ENCODE data around the gene NUP98. TPM values are rescaled to one million over a fixed set of nuclear protein-coding genes. Genes with fewer than 3 reads are reported as not detected.

NUP98 gene
- total RNA-seq = 72.1 TPM

DNA sequence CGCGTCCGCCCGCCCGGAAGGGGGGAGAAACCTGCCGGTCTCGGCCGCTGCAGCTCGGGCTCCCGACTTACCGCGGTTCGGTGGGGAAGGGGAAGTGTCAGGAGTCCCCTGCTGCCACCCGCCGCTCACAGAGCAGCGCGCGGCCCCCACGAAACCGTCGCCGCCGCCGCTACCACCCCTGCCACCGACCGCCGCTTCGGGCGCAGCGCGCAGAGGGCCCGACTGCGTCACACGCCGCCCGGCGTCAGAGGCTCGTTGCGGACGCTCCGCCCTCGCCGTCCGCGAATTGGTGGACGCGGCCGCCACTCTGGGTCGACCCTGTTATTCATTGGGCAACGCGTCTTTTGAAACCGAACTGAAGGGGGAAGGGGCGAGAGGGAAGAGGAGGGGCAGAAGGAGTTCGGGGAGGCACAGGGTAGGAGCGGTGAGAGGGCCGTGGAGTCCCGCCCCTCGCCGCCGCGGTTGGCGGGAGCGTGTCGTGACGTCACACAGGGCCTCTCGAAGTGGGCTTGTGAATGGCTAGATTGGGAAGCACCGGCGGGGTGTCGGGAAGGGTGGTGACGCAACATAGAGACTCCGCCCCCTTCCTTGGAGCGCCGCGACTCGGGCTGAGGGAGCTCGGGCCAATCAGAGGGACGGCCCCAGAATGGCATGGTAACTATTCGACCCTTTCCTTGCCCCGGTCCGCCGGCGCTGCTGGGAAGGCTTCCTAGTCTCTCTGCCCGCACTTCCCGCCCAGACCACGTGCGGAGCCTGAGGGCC is at the start of gene NUP98:
TSS of gene NUP98 (minus strand) at position 226 of the 762 bp plus-strand sequence. CDS start 15,437 bp downstream, outside the sequence.
- peak; percentile 100 for DNase-seq

DNA sequence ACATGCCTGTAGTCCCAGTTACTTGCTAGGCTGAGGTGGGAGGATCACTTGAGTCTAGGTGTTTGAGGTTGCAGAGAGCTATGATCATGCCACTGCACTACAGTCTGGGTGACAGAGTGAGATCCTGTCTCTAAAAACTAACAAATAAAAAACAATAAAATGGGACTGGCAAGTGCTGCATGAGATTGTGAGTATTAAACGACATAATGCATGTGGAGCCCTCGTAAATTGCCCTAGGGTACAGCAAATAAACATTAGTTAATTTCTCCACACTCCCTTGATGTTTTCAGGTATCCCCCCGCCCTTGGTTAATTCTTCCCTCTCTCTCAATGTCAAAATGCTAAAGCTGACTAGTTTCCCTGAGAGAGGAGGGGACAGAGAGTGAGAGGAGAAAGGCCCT is 48.3 kb upstream of the NUP98 start:
- DNase-seq = no peak

DNA sequence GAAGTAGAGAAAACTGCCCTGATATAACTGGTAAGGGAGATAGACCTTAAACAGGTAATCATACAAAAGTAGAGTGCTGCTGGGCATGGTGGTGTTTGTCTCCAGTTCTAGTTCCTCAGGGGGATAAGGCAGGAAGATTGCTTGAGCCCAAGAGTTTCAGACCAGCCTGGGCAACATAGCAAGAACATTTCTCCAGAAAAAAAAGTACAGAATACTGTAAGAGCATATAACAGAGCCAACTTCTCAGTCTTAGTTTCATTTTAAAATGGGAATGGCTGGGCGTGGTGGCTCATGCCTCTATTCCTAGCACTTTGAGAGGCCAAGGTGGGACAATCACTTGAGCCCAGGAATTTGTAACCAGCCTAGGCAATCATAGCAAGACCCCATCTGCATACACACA is 47.9 kb upstream of the NUP98 start:
- DNase-seq = no peak

DNA sequence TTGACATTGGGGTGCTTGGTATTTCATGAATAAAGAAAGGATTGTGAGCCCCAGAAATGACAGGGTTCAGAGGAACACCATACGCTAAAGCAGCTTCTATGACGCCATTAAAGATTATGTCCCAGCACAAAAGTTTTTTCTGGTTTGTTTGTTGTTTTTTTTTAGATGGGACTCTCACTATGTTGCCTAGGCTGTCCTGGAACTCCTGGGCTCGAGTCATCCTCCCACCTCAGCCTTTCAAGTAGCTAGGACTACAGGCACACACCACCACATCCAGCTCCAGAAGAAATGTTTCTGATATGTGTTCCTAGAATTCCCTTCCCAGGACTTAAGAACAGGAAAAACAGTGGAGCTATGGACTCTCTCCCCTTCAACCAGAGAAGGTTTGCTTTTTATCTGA is 46.0 kb upstream of the NUP98 start:
- no peak for DNase-seq

DNA sequence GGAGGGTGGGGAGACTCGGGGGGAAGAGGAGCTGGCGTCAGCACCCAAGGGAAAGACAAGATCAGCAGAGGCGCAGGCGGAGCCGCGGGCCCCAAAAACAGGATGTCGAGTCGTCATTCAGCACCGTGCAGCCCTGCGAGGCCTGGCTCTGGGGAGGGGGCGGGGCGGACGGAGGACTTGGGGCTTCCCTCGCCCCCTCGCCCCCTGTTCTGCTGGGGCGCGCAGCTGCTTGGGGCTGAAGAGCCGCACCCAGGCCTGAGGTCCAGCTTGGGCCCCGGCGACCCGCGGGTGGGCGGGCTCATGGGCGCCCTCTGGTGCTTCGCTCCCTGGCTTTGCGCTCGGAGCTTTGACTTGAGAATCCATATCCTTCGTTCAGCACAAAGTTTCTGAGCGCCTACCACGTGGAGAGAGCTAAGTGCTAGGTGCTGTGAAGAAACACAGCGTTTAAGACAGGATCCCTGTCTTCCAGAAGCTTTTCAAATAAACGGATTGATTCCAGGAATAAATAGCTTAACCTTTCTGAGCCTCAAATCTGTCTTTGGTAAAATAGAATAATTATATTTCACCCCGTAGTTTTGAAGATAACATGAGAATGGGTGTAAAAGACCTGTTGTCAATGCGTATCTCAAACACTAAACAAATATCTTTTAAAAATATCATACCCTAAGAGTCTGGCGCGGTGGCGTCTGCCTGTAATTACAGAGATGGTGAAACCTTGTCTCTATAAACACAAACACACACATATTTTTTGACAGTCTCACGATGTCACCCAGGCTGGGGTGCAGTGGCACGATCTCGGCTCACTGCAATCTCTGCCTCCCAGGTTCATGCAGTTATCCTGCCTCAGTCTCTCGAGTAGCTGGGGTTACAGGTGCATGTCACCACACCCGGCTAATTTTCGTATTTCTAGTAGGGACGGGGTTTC is 44.3 kb upstream of the NUP98 start:
- DNase-seq = peak; percentile 77

DNA sequence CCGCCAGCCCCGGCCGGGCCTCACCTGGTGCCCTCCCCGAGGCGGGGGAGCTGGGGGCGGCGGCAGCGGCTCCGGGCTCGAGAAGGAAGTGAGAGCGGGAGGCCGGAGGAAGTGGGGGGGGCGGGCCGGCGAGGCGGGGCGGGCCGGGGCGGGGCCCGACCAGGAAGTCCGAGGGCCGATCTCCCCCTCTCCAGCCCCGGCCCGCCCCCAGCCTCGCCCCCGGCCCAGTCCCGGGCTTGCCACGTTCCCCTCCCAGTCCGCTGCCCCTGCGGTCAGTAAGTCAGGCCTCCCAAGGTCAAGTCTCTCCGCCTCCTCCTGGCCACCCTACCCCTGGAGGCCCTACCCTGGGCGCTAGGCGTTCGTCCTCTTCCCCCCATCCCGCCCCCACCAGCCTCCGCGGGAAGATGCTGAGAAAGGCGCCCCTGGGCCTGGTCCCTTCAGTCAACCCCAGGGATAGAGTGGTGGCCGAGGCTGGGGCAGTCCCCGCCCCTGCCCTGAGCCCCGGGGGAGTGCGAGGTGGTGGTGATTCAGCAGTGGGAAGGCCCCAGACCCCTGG is 43.6 kb upstream of the NUP98 start, which contains the start of gene RHOG:
TSS of gene RHOG (minus strand) at position 90 of the 556 bp plus-strand sequence. CDS start 12,821 bp downstream, outside the sequence.
- DNase-seq = peak; percentile 73

DNA sequence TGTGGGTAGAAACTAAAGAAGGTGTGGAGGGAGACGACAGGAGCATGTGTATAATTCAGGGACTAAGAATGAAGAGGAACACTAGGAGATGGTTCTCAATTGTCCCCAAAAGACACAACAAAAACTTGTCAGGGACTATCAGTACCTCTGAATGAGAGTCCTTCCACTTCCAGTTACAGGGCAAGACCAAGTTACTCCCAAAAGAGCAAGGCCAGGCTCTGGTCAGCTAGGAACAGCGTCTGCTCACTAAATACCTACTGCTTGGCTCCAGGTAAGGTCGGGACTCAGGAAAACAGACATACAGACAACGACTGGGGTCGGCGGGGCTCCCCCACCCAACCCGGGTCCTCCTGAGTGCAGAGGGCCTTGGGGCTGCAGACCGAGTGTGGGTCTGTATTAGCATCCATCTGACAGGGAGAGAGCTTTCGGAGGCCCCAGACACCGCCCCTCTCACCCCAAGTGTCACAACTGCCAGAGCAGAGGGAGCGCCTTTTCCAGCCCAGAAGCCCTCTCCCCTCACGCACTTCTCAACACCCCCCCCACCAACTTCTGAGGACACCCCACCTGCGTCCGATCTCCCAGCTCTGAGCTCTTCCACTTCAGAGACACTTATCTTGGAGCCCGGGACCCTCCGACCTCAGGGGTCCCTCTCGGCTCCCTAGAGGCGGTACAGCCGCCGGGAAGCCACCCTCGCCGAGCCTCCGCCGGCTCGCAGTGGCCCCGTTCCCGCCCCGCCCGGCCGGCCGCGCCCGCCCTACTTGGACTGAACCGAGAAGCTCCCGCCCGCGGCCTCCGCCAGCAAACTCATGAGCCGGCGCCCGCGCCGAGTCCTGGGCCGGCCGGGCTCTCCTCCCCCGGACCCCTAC is 42.9 kb upstream of the NUP98 start:
- no peak for DNase-seq

DNA sequence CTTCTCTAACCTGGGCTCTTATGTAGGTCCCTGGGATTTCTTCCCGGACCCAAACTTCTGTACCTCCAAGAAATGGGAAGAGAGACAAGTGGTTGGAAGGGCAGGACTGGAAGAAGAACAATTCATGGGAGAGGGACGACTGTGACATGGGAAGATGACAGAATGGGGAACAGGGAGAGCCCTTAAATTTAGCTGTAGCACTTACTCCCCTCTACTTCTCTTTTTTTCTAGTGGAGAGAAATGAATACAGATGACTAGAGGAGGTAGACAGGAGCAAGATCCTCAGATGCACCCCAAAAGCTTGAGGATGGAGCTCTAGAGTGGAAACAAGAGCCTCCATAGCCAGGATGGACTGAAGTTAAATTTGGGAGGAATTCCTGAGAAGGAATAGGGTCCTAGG is 41.1 kb upstream of the NUP98 start:
- no peak for DNase-seq

DNA sequence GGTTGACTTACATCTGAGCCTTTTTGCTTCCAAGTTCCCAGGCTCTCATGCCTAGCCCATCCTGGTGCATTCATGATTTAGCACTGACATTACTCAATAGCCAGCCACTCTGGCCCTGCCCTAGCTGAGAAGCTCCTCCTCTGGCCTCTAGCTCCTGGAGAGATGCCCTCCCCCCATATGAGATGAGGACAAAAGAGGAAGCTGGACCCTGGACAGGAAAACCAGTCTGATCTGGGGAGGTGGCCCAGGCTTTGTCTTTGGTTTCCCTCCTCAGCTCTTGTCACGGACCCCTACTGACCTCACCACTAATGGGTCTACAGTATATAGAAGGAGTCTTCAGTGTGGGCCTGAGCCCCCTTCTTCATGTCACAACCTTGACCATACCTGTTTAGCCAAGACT is 40.4 kb upstream of the NUP98 start:
- DNase-seq = no peak

DNA sequence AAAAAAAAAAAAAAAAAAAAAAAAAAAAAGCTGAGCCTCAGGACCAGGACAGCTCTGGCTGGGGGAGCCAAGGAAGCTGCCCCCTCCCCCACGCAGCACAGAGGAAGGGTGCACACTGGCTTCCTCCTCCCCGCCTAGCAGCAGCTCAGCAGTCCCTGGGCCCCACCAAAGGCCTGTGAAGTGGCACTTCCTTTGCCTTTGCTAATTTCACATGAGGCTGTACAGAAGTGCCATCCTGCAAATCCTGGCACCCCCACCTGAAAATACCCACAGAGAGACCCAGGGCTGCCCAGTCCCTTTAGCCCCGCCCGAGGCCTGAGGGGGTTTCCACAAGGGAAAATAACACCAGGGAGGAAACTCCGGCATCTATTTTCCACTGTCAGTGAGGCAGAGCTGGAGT is 39.5 kb upstream of the NUP98 start:
- DNase-seq = no peak

DNA sequence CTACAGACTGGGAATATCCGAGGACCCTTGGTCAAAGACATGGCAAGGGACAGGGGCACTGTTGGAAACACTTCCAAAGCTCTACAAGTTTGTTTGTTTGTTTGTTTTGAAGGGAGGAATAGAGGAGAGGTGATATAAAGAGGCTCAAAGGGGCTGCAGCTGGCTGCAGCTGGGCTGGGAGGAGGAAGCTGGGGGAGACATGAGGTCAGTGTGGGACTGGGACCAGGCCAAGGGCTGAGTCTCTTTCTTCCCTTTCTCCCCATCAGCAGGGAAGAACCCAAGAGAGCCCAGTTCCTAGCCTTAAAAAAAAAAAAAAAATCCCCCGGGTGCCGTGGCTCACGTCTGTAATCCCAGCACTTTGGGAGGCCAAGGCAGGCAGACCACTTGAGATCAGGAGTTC is 38.4 kb upstream of the NUP98 start:
- DNase-seq = no peak

DNA sequence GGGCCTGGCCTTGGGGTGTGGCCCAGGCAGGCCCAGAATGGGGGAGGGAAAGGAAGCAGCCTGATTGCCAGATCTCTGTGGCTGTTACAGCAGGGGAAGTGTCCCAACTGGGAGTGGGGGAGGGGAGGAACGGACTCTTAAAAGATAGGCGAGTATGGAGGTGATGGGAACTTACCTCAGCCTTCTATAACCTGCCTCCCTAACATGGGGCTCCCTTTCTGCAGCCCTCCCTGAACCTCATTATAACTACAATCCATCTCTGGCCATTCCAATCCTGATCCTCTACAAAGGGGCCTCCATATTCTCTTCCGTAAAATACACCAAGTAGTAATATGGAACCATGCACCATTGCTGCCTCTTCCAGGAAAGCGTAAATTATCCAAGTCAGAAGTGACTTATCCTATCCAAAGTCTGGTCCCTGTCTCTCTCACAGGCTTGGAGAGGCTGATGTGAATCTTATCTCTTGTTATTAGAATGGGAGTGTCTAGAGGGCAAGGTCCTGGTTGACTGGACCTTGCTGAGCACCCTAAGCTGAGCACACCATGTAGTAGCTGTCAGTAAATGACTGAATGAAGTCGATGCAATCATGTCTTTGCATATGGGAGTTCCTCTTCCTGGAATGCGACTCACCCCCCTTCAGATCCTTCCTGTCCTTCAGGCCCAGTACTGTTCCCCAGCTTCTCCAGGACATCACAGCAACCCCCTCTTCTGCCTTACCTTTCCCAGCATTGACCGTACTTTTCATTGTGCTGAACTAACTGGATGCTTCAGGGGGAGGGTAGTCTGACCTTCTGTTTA is 37.5 kb upstream of the NUP98 start:
- DNase-seq = no peak

DNA sequence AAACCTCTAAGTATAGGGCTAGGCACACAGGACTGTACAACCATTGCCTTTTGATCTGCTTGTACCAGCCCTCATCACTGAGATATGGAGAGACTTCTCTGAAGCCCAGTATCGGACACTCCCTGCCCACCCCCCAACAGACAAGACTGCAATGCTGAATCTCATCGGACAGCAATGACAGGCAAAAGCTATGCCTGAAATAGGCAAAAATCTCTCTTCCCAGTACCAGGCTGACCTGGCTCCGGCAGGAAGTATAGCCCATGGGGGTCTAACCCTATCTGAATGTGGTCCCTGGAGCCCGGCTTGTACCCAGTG is 37.0 kb upstream of the NUP98 start:
- DNase-seq = no peak

DNA sequence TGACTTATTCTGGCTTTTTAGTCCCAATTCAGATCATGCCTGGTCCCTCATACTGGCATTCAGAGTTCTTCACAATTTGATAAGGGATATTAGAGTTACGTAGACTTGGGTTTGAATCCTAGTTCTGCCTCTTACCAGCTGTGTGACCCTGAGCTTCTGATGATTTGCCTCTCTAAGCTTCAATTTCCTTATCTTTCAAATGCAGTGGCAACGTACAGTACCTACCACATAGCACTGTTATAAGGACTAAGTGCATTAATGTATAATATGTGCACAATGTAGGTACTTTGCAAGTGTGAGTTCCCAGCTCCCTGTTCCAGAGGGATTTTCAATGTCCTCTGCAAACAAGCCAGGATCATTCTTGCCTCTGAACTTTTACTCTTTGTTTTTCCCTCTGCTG is 36.1 kb upstream of the NUP98 start:
- DNase-seq = no peak

DNA sequence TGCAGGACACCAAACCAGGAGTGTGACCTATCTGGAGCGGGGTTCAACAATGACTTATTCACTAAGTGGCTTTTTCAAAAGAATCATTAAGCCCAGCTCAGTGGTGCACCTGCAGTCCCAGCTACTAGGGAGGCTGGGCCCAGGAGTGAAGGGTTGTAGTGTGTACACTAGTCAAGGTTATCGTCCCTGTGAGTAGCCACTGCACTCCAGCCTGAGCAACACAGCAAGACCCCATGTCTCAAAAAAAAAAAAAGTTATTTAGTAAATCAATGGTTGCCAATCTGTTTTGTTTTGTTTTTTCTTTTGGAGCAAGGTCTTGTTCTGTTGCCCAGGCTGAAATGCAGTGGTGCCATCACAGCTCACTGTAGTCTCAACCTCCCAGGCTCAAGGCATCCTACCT is 35.5 kb upstream of the NUP98 start:
- DNase-seq = no peak

DNA sequence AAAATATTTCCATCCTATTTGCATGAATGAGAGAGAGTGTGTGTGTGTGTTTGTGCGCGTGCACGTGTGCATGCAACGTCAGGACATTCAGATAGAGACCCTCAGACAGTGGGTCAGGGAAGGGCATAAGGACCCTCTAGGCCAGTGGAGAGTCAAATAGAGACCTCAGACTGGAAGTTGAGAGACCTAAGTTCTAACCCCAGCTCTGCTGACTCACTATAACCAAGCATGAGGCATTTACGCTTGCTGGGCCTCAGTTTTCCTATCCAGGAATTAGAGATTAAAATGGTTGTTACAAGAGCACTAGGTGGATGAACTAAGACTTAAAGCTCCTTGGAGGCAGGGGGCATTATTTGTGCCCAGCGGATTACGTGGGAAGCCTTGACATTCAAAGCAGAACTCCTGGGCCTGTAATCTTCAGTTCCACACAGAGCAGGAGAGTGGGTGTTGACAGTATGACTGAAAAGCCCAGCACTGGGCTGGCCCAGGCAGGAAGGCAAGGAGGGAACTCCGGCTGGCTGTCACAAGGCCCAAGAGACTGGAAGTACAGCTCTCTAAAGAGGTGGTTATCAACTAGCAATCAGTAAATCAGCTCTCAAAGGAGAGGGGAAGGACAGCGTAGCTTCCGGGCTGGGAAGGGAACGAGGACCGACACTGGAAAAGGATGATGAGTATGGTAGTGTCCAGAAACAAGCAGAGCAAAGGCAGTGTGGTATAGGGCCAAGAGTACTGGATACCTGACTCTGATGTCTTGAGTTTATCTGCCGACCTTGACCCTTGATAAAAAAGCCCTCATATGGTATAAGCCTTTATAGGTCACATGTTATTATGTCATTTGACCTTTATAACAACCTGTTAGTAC is 34.3 kb upstream of the NUP98 start:
- no peak for DNase-seq

DNA sequence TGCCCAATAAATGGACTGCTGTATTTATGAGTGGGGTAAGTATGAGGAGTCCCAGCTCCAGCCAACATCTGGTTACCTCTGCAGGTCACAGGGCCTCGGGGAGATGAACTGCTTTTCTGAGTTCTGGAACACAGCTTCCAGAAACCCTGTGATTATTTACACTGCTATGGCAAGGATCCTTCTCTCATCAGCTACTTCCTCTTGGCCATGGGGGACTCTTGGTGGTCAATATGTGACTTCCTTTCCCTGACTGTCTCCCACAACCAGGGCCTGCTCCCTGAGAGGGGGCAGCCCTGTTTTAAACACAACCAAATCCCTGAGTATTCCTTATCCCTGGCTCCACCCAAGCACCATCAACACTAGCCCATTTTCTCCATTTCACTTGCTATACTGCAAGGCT is 33.4 kb upstream of the NUP98 start:
- DNase-seq = no peak

DNA sequence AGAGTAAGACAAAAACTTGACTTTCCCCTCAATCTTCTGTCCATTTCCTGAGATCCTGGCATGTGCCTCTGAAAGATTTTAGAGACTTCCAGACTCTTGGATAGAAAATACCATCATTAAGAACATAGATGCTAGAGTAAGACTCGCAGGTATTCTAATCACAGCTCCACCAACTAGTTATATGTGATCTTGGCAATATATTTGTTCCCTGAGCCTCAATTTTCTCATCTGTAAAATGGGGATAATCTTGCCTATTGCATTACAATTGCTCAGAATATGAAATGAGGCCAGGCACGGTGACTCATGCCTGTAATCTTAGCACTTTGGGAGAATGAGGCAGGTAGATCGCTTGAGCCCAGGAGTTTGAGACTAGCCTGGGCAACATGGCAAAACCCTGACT is 32.7 kb upstream of the NUP98 start:
- DNase-seq = no peak

DNA sequence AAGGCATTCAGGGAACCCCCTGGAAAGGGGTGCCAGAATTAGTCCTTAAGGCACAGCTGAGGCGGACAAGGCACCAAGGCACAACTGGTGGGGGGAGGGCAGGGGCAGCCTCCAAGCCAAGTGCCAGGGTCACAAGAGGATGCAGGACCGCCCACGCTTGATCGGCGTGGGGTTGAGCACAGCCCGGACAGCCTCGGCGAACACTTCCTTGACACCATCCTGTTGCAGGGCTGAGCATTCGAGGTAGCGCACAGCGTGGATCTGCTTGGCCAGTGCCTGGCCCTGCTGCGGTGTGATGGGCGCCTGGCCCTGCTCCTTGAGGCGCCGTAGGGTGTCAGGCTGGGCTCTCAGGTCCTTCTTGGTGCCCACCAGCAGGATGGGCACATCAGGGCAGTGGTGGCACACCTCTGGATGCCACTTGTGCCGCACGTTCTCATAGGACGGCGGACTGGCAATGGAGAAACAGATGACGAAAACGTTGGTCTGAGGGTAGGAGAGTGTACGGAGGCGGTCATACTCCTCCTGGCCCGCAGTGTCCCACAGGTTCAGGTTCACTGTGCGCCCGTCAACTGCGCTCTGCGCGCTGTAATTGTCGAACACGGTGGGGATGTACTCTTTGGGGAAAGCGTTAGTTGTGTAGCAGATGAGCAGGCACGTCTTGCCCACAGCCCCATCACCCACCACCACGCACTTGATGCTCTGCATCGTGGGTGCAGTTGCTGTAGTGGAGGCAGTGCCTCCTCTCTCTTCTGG is 30.3 kb upstream of the NUP98 start:
- no peak for DNase-seq

DNA sequence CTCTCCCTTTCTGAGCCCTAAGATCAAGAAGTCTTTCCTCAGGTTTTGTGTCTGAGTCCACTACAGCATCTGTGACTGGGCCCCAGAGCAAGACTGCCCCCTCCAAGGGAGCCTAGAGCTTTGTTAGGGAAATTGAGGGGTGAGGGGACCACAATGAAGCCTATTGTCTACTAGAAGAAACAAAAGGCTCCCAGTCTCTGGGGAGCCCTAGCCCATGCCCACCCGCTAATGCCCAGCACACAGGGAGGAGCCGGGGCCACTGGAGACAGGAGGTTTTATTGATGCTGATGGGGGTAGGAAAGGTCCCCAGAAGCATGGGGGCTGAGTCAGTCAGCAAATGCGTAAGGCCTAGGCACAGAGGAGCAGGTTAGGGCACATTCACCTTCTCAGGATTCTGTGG is 29.4 kb upstream of the NUP98 start:
- DNase-seq = peak; percentile 64

All from occipital lobe (tissue), 2 donors.